OCI-LY7 (cell line): Measurements from ENCODE around the gene ATP6V0A4.

Source experiments
- EZH2phosphoT487 ChIP-seq: fragments of 200-600 bp; sonication (generic); IDR thresholded peaks from 2 replicates; pipeline ENCODE4 v1.6.1; 2018; ENCODE audit warnings: low read depth, borderline replicate concordance, mild to moderate bottlenecking, mixed run types, antibody characterized with exemption, low read length, moderate library complexity, mixed read lengths
- TF ChIP-seq, protein P1 (sequence below): fragments of 200-600 bp; sonication (generic); conservative IDR thresholded peaks from 2 replicates; pipeline ENCODE4 v1.5.1; 2014; ENCODE audit warnings: mild to moderate bottlenecking, antibody characterized with exemption, low read length, moderate library complexity, mixed read lengths

DNA sequence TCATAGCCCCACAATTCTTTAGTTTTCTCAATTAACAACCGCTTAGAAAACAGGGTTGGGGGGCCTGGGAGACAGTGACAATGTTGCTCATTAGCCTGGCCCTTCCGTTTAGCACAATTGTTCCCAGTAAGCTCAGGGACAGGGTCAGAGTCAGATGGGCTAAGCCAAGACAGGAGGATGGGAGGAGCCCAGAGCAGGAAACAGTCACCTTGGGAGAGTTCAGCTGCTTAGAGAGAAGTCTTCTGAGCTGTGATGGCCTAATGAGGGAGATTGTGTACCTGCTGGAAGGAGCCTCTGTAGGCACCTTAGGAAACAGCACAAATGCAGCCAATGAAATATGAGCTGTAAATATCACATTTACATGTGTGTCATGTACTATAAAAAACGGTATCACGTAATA lies 132.7 kb downstream of the ATP6V0A4 start:
- TF ChIP-seq, protein P1, sequence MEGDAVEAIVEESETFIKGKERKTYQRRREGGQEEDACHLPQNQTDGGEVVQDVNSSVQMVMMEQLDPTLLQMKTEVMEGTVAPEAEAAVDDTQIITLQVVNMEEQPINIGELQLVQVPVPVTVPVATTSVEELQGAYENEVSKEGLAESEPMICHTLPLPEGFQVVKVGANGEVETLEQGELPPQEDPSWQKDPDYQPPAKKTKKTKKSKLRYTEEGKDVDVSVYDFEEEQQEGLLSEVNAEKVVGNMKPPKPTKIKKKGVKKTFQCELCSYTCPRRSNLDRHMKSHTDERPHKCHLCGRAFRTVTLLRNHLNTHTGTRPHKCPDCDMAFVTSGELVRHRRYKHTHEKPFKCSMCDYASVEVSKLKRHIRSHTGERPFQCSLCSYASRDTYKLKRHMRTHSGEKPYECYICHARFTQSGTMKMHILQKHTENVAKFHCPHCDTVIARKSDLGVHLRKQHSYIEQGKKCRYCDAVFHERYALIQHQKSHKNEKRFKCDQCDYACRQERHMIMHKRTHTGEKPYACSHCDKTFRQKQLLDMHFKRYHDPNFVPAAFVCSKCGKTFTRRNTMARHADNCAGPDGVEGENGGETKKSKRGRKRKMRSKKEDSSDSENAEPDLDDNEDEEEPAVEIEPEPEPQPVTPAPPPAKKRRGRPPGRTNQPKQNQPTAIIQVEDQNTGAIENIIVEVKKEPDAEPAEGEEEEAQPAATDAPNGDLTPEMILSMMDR = no peak
- no peak for TF ChIP-seq EZH2phosphoT487
